ENCODE data around the gene OGFOD3.

DNA sequence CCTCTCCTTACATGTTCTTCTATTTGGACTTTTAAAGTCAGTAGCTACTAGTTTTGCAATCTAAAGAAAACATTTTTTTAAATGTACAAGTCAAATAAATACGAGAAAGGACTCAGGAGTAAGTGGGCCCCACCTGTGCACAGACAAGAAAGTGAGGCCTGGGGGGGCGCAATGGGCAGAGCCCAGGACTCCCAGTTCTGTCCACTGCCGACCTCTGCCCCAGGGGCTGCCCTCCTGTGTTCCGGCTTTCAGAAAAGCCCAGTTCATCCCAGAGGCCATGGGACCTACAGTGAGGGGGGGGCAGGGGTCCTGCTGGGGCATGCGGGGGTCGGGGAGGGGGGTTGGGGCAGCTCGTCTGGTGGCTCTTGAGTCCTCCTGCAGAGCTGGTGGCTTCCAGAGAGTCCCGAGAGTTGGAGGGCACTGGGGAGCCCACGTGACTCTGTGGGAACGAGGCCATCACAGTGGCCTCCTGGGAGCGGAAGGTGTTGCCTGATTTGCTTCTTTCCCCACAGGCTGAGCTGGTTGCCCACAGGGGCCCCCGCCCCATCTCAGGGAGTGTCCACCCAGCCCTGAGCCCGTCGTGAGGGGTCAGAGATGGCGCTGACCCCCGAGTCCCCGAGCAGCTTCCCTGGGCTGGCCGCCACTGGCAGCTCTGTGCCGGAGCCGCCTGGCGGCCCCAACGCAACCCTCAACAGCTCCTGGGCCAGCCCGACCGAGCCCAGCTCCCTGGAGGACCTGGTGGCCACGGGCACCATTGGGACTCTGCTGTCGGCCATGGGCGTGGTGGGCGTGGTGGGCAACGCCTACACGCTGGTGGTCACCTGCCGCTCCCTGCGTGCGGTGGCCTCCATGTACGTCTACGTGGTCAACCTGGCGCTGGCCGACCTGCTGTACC lies 44.4 kb downstream of the OGFOD3 start:
- TF ChIP-seq POLR2A (IDR thresholded peaks at IDR 0.05; ENCODE audit: low read depth, low read length) (no peak), POLR2AphosphoS5 (IDR thresholded peaks at IDR 0.05; ENCODE audit: low read depth, low read length) (no peak), SPI1 (IDR thresholded peaks at IDR 0.05; ENCODE audit: low read depth, low read length) (no peak), TAF1 (IDR thresholded peaks at IDR 0.05; ENCODE audit: low read depth, low read length) (no peak), POU2F2 (IDR thresholded peaks at IDR 0.05; ENCODE audit: low read depth, low read length) (no peak), PAX5 (IDR thresholded peaks at IDR 0.05; ENCODE audit: insufficient read depth, low read length, severe bottlenecking) (no peak)

Measured in GM12891 (cell line).